ENCODE data around the gene WDR1.

- TF ChIP-seq CTCF (conservative IDR thresholded peaks at IDR 0.05 in 1 of 2, IDR thresholded peaks at IDR 0.05 in 1 of 2; ENCODE audit: low read depth in 1 of 2, low read length in 2 of 2) (no peak), EZH2 (IDR thresholded peaks at IDR 0.05; ENCODE audit: low read length, missing control alignments) (no peak)
Measured at GRCh38 chr4:10123227-10124101, 6.9 kb upstream of the WDR1 start.
